WERI-Rb-1 (cell line): Measurements from ENCODE around the gene OR6K6.

Experiments
- DNase-seq: peaks from one replicate; pipeline ENCODE4 v3.0.0-alpha.2; 2020
- H3K27ac ChIP-seq: fragments of 250-450 bp; sonication (Bioruptor Pico); 2 replicates; pipeline ENCODE4 v1.5.1; 2020; ENCODE audit warnings: mild to moderate bottlenecking, moderate library complexity
- H3K27me3 ChIP-seq: fragments of 250-450 bp; sonication (Bioruptor Pico); 2 replicates; pipeline ENCODE4 v1.5.1; 2021; ENCODE audit warnings: mild to moderate bottlenecking, low read depth, moderate library complexity; ENCODE audit not compliant: insufficient read depth, severe bottlenecking
- H3K36me3 ChIP-seq: fragments of 250-450 bp; sonication (Bioruptor Pico); 2 replicates; pipeline ENCODE4 v1.5.1; 2020; ENCODE audit warnings: mild to moderate bottlenecking, moderate library complexity
- H3K4me3 ChIP-seq: 2 replicates; pipeline ENCODE4 v1.5.1; 2011; ENCODE audit warnings: low read depth, mild to moderate bottlenecking, control low read depth, low read length
- H3K9me3 ChIP-seq: fragments of 250-450 bp; sonication (Bioruptor Pico); 2 replicates; pipeline ENCODE4 v1.5.1; 2021; ENCODE audit warnings: mild to moderate bottlenecking, moderate library complexity; ENCODE audit not compliant: severe bottlenecking
- CTCF ChIP-seq: IDR thresholded peaks from 2 replicates; pipeline ENCODE4 v1.5.1; 2011; ENCODE audit warnings: low read depth, mild to moderate bottlenecking, control low read depth, inconsistent platforms, low read length

Gene OR6K6

DNA sequence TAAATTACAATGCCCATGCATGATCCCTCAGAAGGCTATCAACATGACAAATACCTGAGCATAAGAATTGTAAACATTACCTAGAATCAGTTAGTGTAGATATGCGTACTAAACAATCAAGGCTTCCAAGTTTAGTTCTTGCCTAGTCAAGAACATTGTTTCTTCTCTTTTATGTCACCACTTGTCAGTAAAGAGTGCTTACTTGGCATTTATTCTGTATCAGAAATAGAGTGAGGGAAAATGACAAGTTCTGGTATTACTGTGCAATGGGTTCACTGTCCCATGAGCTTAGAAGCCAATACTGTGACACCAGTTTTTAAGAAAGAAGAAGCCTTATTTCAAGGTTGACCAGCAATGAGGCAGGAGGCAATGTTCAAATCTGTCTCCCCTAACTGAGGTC is 49.2 kb downstream of the OR6K6 start:
- no peaks in the 10 kb centered on the region for H3K36me3 ChIP-seq
- peaks cover 91% of the 10 kb centered on the region for H3K27me3 ChIP-seq
- no peak for DNase-seq
- TF ChIP-seq CTCF = no peak
- no peak overlapping the region for H3K27ac ChIP-seq
- H3K9me3 ChIP-seq = peaks cover 5% of the 10 kb centered on the region
- H3K4me3 ChIP-seq = no peak overlapping the region
